GM23338 (cell line): ENCODE results near the gene CCDC86. TPM values are rescaled to one million over a fixed set of nuclear protein-coding genes. Genes with fewer than 3 reads are reported as not detected.

Source experiments
- ATAC-seq: fragments of 200-7000 bp; cut with Tn5 transposase; 3 replicates; pipeline ENCODE4 v1.9.1; 2020
- DNase-seq: peaks from one replicate; pipeline ENCODE4 v3.0.0-alpha.2; 2015; ENCODE audit warnings: low spot score
- H2AFZ ChIP-seq: fragments of 200-600 bp; sonication (generic); 2 replicates; pipeline ENCODE4 v1.8.0; 2016; ENCODE audit warnings: antibody characterized with exemption, mild to moderate bottlenecking, moderate library complexity
- H3F3A ChIP-seq: fragments of 200-600 bp; sonication (generic); replicated peaks from 2 replicates; pipeline ENCODE4 v1.8.0; 2017; ENCODE audit warnings: antibody characterized with exemption, mixed run types, low read depth
- H3K27ac ChIP-seq: fragments of 200-600 bp; sonication (generic); 2 replicates; pipeline ENCODE4 v1.6.1; 2016; ENCODE audit warnings: low read depth
- H3K27me3 ChIP-seq: fragments of 200-600 bp; sonication (generic); 2 replicates; pipeline ENCODE4 v1.8.0; 2016; ENCODE audit warnings: mild to moderate bottlenecking, mixed run types, moderate library complexity; ENCODE audit not compliant: insufficient read depth
- H3K36me3 ChIP-seq: fragments of 200-600 bp; sonication (generic); 2 replicates; pipeline ENCODE4 v1.8.0; 2016; ENCODE audit warnings: mild to moderate bottlenecking; ENCODE audit not compliant: insufficient read depth
- H3K4me1 ChIP-seq: fragments of 200-600 bp; sonication (generic); 2 replicates; pipeline ENCODE4 v1.8.0; 2016; ENCODE audit warnings: mild to moderate bottlenecking, moderate library complexity; ENCODE audit not compliant: insufficient read depth
- H3K4me2 ChIP-seq: fragments of 200-600 bp; sonication (generic); 2 replicates; pipeline ENCODE4 v1.7.1; 2017; ENCODE audit warnings: mixed run types
- H3K4me3 ChIP-seq: fragments of 200-600 bp; sonication (generic); 2 replicates; pipeline ENCODE4 v1.6.1; 2016; ENCODE audit warnings: mixed run types
- H3K79me2 ChIP-seq: fragments of 200-600 bp; sonication (generic); replicated peaks from 2 replicates; pipeline ENCODE4 v1.8.0; 2017; ENCODE audit warnings: mild to moderate bottlenecking; ENCODE audit not compliant: insufficient read depth
- H3K9me2 ChIP-seq: fragments of 200-600 bp; sonication (generic); 2 replicates; pipeline ENCODE4 v1.8.0; 2017; ENCODE audit not compliant: insufficient read depth
- H4K20me1 ChIP-seq: fragments of 200-600 bp; sonication (generic); replicated peaks from 2 replicates; pipeline ENCODE4 v1.8.0; 2017; ENCODE audit warnings: mild to moderate bottlenecking; ENCODE audit not compliant: insufficient read depth
- H3K27ac Mint-ChIP-seq: 2 replicates; pipeline ENCODE4 v1.8.0; 2020; ENCODE audit warnings: inconsistent platforms, mild to moderate bottlenecking, moderate library complexity, mixed read lengths
- H3K27me3 Mint-ChIP-seq: 3 replicates; pipeline ENCODE4 v1.8.0; 2022; ENCODE audit warnings: low read depth, mild to moderate bottlenecking, moderate library complexity, mixed read lengths, inconsistent platforms; ENCODE audit not compliant: insufficient read depth, poor library complexity
- H3K36me3 Mint-ChIP-seq: 3 replicates; pipeline ENCODE4 v1.8.0; 2021; ENCODE audit warnings: low read depth, mild to moderate bottlenecking, inconsistent platforms, moderate library complexity, mixed read lengths
- H3K4me1 Mint-ChIP-seq: 3 replicates; pipeline ENCODE4 v1.8.0; 2020; ENCODE audit warnings: mild to moderate bottlenecking, inconsistent platforms, mixed read lengths
- H3K4me3 Mint-ChIP-seq: 3 replicates; pipeline ENCODE4 v1.8.0; 2021; ENCODE audit warnings: moderate library complexity, mild to moderate bottlenecking, inconsistent platforms, mixed read lengths
- H3K9me3 Mint-ChIP-seq: 3 replicates; pipeline ENCODE4 v1.8.0; 2020; ENCODE audit warnings: moderate library complexity, mild to moderate bottlenecking, inconsistent platforms, mixed read lengths
- CREB1 ChIP-seq: fragments of 250-450 bp; sonication (Bioruptor Pico); IDR thresholded peaks from 2 replicates; pipeline ENCODE4 v1.5.0; 2020; ENCODE audit warnings: low read depth, mild to moderate bottlenecking, moderate library complexity
- ETS1 ChIP-seq: IDR thresholded peaks from 2 replicates; pipeline ENCODE4 v1.6.1; 2016; ENCODE audit warnings: antibody characterized with exemption
- EZH2phosphoT487 ChIP-seq: fragments of 200-600 bp; sonication (generic); IDR thresholded peaks from one replicate; pipeline ENCODE4 v1.8.1; 2018; ENCODE audit warnings: antibody characterized with exemption; ENCODE audit not compliant: unreplicated experiment
- POLR2AphosphoS5 ChIP-seq: IDR thresholded peaks from 2 replicates; pipeline ENCODE4 v1.6.1; 2016; ENCODE audit warnings: antibody characterized with exemption, low read depth
- STAT1 ChIP-seq: IDR thresholded peaks from one replicate; pipeline ENCODE4 v1.6.1; 2016; ENCODE audit warnings: antibody characterized with exemption; ENCODE audit not compliant: unreplicated experiment
- ZNF331 ChIP-seq: fragments of 250-450 bp; sonication (Bioruptor Pico); IDR thresholded peaks from 2 replicates; pipeline ENCODE4 v1.5.0; 2020; ENCODE audit warnings: low read depth, mild to moderate bottlenecking, moderate library complexity
- polyA plus RNA-seq: library from polyadenylated mRNA; unstranded; fragments of >200 nt; fragmentation: Nextera tagmentation; extraction: Ambion mirVana; gene quantifications from 2 replicates; pipeline ENCODE4 v1.2.1, GENCODE V29; 2016
- total RNA-seq: library from RNA; depleted of rRNA; stranded (reverse); fragments of >200 nt; shearing (Covaris generic); gene quantifications from 2 replicates; pipeline ENCODE4 v1.2.3, GENCODE V29; 2014
- TF ChIP-seq, protein P1 (sequence below): IDR thresholded peaks from one replicate; pipeline ENCODE4 v1.6.1; 2018; ENCODE audit warnings: antibody characterized with exemption; ENCODE audit not compliant: unreplicated experiment
- TF ChIP-seq, protein P2 (sequence below), 2 experiments: fragments of 200-600 bp in 1 of 2; sonication (generic) in 1 of 2; conservative IDR thresholded peaks; 2 replicates each; pipeline versions ENCODE4 v1.5.1 to v1.6.1; 2016 to 2017; ENCODE audit warnings: antibody characterized with exemption in 2 of 2, low read depth in 2 of 2, mild to moderate bottlenecking in 2 of 2, moderate library complexity in 1 of 2

Gene CCDC86
- total and polyA plus RNA-seq, 2 experiments from 2014 or later: 67.3 to 98.5 TPM

DNA sequence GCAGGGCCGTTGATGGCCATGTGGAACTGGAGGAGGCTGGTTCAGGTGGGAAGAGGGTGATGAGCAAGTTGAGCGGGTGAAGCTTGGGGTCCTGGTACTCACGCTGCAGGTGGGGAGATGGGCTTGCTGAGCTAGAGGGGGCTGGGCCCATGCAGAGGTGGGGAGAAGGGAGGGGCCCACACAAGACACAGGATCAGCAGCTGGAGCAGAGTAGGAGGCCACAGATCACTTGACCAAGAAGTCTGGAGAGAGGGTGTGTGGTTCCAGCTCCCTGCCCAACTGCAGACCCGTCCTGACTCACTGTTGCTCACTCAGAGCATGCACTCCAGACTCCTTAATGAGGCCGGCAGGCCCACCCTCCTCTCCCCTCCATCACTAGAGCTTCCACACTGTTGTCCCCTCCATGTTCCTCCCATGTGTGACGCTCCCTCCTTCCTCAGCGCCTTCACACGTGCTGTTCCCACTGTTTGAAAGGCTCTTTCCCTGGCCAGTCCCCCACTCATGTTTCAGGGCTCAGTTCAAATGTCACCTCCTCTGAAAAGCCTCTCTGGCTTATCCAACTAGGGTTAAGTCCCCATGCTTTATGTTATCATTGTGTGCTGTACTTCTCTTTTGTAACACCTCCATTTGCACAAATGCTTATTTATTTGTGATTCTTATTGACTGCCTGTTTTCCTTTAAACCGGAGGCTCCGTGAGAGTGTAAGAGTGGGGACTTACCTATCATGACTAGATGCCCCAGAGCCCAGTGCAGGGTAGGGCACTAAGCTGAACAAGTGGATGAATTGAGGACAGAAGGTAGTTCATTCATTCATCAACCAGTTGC lies 2.3 kb downstream of the CCDC86 start (continued):
- TF ChIP-seq, protein P1, sequence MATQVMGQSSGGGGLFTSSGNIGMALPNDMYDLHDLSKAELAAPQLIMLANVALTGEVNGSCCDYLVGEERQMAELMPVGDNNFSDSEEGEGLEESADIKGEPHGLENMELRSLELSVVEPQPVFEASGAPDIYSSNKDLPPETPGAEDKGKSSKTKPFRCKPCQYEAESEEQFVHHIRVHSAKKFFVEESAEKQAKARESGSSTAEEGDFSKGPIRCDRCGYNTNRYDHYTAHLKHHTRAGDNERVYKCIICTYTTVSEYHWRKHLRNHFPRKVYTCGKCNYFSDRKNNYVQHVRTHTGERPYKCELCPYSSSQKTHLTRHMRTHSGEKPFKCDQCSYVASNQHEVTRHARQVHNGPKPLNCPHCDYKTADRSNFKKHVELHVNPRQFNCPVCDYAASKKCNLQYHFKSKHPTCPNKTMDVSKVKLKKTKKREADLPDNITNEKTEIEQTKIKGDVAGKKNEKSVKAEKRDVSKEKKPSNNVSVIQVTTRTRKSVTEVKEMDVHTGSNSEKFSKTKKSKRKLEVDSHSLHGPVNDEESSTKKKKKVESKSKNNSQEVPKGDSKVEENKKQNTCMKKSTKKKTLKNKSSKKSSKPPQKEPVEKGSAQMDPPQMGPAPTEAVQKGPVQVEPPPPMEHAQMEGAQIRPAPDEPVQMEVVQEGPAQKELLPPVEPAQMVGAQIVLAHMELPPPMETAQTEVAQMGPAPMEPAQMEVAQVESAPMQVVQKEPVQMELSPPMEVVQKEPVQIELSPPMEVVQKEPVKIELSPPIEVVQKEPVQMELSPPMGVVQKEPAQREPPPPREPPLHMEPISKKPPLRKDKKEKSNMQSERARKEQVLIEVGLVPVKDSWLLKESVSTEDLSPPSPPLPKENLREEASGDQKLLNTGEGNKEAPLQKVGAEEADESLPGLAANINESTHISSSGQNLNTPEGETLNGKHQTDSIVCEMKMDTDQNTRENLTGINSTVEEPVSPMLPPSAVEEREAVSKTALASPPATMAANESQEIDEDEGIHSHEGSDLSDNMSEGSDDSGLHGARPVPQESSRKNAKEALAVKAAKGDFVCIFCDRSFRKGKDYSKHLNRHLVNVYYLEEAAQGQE: no peak
- TF ChIP-seq POLR2AphosphoS5 (no peak), STAT1 (no peak), EZH2phosphoT487 (no peak), ZNF331 (CRISPR knock-in tag) (no peak), ETS1 (no peak), CREB1 (CRISPR knock-in tag) (no peak)
- TF ChIP-seq, protein P2, sequence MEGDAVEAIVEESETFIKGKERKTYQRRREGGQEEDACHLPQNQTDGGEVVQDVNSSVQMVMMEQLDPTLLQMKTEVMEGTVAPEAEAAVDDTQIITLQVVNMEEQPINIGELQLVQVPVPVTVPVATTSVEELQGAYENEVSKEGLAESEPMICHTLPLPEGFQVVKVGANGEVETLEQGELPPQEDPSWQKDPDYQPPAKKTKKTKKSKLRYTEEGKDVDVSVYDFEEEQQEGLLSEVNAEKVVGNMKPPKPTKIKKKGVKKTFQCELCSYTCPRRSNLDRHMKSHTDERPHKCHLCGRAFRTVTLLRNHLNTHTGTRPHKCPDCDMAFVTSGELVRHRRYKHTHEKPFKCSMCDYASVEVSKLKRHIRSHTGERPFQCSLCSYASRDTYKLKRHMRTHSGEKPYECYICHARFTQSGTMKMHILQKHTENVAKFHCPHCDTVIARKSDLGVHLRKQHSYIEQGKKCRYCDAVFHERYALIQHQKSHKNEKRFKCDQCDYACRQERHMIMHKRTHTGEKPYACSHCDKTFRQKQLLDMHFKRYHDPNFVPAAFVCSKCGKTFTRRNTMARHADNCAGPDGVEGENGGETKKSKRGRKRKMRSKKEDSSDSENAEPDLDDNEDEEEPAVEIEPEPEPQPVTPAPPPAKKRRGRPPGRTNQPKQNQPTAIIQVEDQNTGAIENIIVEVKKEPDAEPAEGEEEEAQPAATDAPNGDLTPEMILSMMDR (conservative IDR thresholded peaks at IDR 0.05; ENCODE audit: low read depth in 2 of 2): no peak

GRCh38 chr11:60844870-60845221 lies 2.9 kb downstream of the CCDC86 start:
- no peaks in the 10 kb centered on the region; the same call in 1 of the 2 replicates for H3K36me3 ChIP-seq
- H3K27ac ChIP-seq: no peak overlapping the region
- H3K9me2 ChIP-seq: 0 out of 2 replicates have a peak, but pooled peaks cover 4% of the 10 kb centered on the region
- peaks cover 49% of the 10 kb centered on the region for H3K79me2 ChIP-seq
- Mint-ChIP-seq H3K27me3 (peaks cover 26% of the 10 kb centered on the region), H3K4me1 (peaks cover 36% of the 10 kb centered on the region), H3K27ac (0 out of 2 replicates have a peak overlapping the region, but pooled peaks have one; percentile 41), H3K36me3 (peaks cover 35% of the 10 kb centered on the region), H3K9me3 (no peaks in the 10 kb centered on the region; the same call in 1 of the 3 replicates), H3K4me3 (peak overlapping the region; percentile 93)
- no peak for ATAC-seq
- peak overlapping the region; percentile 93 for H3K4me3 ChIP-seq
- TF ChIP-seq, protein P2 (conservative IDR thresholded peaks at IDR 0.05; ENCODE audit: low read depth in 2 of 2): no peak
- TF ChIP-seq STAT1: no peak
- DNase-seq: no peak
- no peaks in the 10 kb centered on the region for H3K27me3 ChIP-seq
- peaks cover 21% of the 10 kb centered on the region for H4K20me1 ChIP-seq
- peak overlapping the region; percentile 96 for H3K4me2 ChIP-seq
- H3K4me1 ChIP-seq: peaks cover 18% of the 10 kb centered on the region
- no peaks in the 10 kb centered on the region for H3F3A ChIP-seq
- no peak overlapping the region for H2AFZ ChIP-seq
